Retinal pigment epithelial cell (primary cell): Measurements from ENCODE around the gene GCLC.

ENCODE experiments used
- DNase-seq: peaks from one replicate; pipeline ENCODE4 v3.0.0-alpha.2; 2010; ENCODE audit warnings: low read depth
- H3K4me3 ChIP-seq: 2 replicates; pipeline ENCODE4 v1.5.1; 2011; ENCODE audit warnings: mild to moderate bottlenecking, low read length, control low read depth, moderate library complexity
- CTCF ChIP-seq: conservative IDR thresholded peaks from 2 replicates; pipeline ENCODE4 v1.5.1; 2011; ENCODE audit warnings: low read depth, low read length, control low read depth, inconsistent platforms

GCLC gene

GRCh38 chr6:53513519-53513966, 31.4 kb downstream of the GCLC start:
- no peak for TF ChIP-seq CTCF

DNA sequence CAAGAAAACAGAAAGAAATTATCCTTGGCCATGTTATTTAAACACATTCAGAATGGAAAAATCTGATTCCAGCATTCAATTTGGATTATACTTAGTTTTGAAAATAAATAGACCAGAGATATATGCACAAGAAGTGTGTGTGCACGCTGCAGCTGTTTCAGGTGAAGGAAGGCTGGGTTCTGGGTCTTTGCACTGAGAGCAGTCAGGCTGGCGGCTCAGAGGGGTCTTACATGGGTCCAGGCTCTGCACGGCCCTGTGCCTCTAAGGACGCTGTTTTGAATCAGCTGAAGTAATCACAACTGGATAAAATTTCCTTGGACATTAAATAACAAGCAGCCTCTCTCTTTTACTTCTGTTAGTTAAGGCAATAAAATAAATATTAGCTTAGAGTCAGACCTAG, 31.8 kb downstream of the GCLC start:
- H3K4me3 ChIP-seq: no peak overlapping the region
- no peak for TF ChIP-seq CTCF
- DNase-seq: no peak

More at GRCh38 chr6:53513519-53513966, 31.4 kb downstream of the GCLC start:
- DNase-seq: no peak
- no peak overlapping the region for H3K4me3 ChIP-seq

- H3K4me3 ChIP-seq: no peak overlapping the region
- TF ChIP-seq CTCF: no peak
- no peak for DNase-seq
These were observed 32.3 kb downstream of the GCLC start for GRCh38 chr6:53512626-53513025.

DNA sequence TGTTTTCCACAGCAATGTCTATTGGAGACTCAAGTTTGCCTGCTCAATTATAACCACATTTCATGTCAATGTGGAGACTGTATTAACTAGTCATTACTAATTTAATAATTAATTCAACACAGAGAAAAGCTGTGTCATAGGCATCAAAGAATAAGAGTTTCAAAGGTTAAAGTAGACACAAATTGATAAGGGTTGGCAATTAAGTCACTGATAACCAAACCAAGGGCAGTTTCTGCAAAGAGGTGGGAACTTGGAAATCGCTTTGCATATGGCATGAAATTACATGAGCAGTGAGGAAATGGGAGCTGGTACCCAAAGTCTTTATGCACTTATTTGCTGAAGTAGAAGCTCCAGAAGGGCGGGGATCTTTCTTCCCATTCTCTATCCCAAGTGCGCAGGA, 34.2 kb downstream of the GCLC start:
- no peak overlapping the region for H3K4me3 ChIP-seq
- no peak for DNase-seq
- TF ChIP-seq CTCF: no peak

- H3K4me3 ChIP-seq: no peak overlapping the region
- no peak for TF ChIP-seq CTCF
- no peak for DNase-seq
These were observed 38.0 kb downstream of the GCLC start for GRCh38 chr6:53506872-53507271.

- DNase-seq: no peak
- H3K4me3 ChIP-seq: no peak overlapping the region
- TF ChIP-seq CTCF: no peak
These were observed 40.4 kb downstream of the GCLC start for GRCh38 chr6:53504512-53504911.

GRCh38 chr6:53503060-53503459, 41.8 kb downstream of the GCLC start:
- DNase-seq: no peak
- H3K4me3 ChIP-seq: no peak overlapping the region
- TF ChIP-seq CTCF: no peak
